GM18867 (cell line): ENCODE results near the gene UNG.

Experiments
- ATAC-seq: cut with Tn5 transposase; IDR thresholded peaks from one replicate; pipeline ENCODE4 v1.9.1; 2021; ENCODE audit warnings: mild to moderate bottlenecking, moderate library complexity; ENCODE audit not compliant: unreplicated experiment

Gene UNG

DNA sequence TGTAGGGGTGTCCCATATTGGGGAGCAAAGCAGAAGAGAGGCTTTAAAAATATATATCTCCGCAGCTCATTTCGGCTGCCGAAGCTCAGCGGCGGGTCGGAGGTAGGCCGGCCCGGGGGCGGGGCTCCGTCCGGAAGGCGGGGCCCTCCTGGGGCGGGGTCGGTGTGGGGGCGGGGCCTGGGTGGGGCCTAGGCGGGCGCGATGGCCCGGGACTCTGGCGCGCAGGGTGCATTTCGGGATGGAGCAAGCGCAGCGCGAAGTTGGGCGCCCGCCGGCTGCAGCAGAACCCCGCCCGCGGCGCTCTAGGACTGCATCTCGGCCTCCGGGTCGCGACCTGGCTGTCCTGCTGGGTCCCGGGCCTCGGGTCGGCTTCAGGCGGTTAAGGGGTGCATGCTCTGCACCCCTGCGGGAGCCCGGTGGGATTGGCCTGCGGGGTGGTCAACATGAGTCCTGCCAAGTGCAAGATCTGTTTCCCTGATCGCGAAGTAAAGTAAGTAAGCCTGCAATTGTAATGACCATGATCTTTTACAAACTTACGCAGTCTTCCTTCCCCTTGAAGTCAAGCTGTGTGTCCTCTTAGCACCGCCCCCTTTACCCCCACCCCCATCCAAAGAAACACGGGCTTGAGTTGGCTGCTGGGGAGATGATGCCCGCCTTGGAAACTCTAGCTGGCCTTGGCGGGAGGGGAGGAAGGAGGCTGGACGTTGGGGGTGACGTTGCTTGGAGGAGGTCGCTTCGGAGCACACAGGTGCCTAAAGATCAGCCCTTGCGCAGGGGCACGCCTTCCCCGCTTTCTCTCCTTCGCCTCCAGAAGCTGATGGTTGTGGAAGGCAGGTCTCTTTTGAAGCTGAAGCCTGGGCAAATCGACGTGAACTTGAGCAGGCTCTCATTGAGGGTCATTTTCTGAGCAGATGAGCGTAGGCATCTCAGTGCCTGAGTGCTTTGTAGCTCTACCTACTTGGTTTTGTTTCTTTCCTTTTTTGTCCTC lies 57.3 kb downstream of the UNG start:
- ATAC-seq: peak; percentile 89

DNA sequence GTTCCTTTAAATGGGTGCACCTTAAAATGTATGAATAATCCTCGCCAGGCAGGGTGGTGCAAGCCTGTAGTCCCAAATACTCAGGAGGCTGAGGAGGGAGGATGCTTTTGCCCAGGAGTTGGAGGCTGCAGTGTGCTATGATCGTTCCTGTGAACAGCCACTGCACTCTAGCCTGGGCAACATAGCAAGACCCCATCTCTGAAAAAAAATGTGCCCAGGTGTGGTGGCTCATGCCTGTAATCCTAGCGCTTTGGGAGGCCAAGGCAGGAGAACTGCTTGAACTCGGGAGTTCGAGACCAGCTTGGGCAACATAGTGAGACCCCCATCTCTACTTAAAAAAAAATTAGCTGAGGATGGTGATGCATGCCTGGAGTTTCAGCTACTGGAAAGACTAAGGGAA lies 58.6 kb downstream of the UNG start:
- no peak for ATAC-seq

DNA sequence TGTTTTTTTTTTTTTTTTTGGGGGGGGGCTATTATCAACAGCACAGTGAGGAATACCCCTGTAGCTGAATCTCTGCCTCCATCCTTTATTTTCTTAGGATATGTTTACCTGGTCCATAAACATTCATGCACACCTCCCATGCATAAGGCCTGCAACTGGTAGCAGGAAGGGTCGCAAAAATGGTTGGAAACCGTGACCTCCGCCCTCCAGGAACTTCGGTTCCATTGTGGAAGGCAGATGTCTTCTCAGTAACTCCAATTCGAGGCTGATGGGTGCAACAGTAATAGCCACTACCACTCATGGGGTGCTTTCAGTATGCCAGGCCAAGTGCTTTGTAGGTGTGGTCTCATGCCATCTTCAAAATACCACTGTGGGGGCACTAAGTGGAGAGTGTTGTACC lies 59.2 kb downstream of the UNG start:
- no peak for ATAC-seq

DNA sequence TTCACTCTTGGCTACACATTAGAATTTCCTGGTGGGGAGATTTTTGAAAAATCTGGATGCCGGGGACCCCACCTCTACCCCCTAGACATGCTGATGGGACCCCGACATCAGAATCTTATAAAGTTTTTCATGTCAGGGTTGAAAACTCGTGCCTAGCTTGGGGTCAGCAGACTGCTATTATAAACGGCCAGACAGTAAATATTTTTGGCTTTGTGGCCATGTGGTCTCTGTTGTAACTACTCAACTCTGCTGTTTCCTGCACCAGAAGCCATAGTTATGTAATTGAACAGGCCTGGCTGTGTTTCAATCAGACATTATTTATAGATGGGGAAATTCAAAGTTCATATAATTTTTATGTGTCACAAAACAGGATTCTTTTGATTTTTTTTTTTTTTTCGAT lies 60.6 kb downstream of the UNG start:
- ATAC-seq: no peak

DNA sequence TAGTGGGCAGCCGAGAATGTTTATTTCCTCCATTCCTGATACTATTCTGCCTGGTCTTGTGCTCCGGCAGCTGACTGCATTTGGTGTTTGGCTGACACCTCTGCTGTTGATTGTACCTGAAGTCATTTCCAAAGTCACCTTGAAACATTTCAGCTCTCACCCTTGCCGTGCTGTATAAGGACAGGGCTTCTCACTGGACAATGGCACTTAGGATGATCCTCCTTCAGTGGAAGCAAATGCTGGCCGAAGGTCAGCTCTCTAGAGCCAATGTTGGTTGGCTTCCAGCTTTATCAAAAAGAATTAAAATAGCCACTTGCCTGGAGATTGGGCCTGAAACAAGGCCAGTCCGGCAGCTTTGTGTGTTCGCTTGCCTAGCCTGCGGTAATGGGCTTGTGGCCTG lies 63.0 kb downstream of the UNG start:
- no peak for ATAC-seq
